ENCODE results near the gene MAML2. TPM values are rescaled to one million over a fixed set of nuclear protein-coding genes. Genes with fewer than 3 reads are reported as not detected.

Gene MAML2
- total and polyA plus RNA-seq, 2 of the 8 experiments (the other 6 are each of a cell fraction or from before 2014, with no cell fraction given): 3.8 to 6.6 TPM

- no peak for DNase-seq (ENCODE audit: low read depth in 1 of 2, low spot score in 2 of 2)
- Histone ChIP-seq H3K23me2 (ENCODE audit: low read depth, low read length) (0 out of 2 replicates have a peak, but pooled peaks cover 4% of the 10 kb centered on the region), H2BK5ac (ENCODE audit: low read depth, low read length) (no peak overlapping the region), H3K23ac (ENCODE audit: insufficient read length) (no peak overlapping the region), H3K4ac (replicated peaks; ENCODE audit: insufficient read length, low read depth, low read length) (no peak overlapping the region), H2BK120ac (replicated peaks; ENCODE audit: low read depth, low read length) (no peak overlapping the region), H3K9ac (replicated peaks in 1 of 4; ENCODE audit: extremely low read depth in 1 of 4, low read depth in 3 of 4, low read length in 3 of 4) (no peak overlapping the region), H3K27ac (ENCODE audit: low read depth, low read length) (no peak overlapping the region), H2AFZ (ENCODE audit: low read length) (no peak overlapping the region), H3K79me2 (ENCODE audit: control insufficient read depth in 1 of 2, insufficient read depth in 2 of 2, low read length in 2 of 2) (no peaks in the 10 kb centered on the region), H3K9me3 (ENCODE audit: insufficient read depth in 2 of 2, low read depth in 1 of 2, low read length in 1 of 2) (no peaks in the 10 kb centered on the region), H4K5ac (ENCODE audit: insufficient read length, low read depth, low read length) (no peak overlapping the region), H2BK12ac (ENCODE audit: low read depth, low read length) (no peak overlapping the region), H3K56ac (replicated peaks; ENCODE audit: insufficient read length, low read depth, low read length) (no peak overlapping the region), H3K14ac (ENCODE audit: insufficient read length) (no peak overlapping the region), H2BK20ac (ENCODE audit: low read length) (no peak overlapping the region), H3K18ac (ENCODE audit: extremely low read depth, low read length) (no peak overlapping the region), H2AK5ac (ENCODE audit: low read depth, low read length) (no peak overlapping the region), H3K36me3 (ENCODE audit: control insufficient read depth in 2 of 4, insufficient read depth in 4 of 4, low read length in 3 of 4) (no peaks in the 10 kb centered on the region), H4K91ac (replicated peaks; ENCODE audit: insufficient read length, low read length) (no peak overlapping the region), H4K8ac (ENCODE audit: extremely low read depth, insufficient read depth, low read length) (no peak overlapping the region), H4K20me1 (replicated peaks in 1 of 2; ENCODE audit: control insufficient read depth in 1 of 2, insufficient read depth in 2 of 2, low read length in 2 of 2) (no peaks in the 10 kb centered on the region), H3K27me3 (replicated peaks in 1 of 4; ENCODE audit: control insufficient read depth in 3 of 4, extremely low read depth in 1 of 4, insufficient read depth in 3 of 4, low read length in 3 of 4) (no peaks in the 10 kb centered on the region), H3K4me3 (ENCODE audit: extremely low read depth in 1 of 4, insufficient read depth in 2 of 4, low read depth in 3 of 4, low read length in 4 of 4) (no peak overlapping the region), H3K4me1 (replicated peaks in 1 of 4; ENCODE audit: control insufficient read depth in 3 of 4, insufficient read depth in 4 of 4, low read length in 3 of 4) (peaks cover 0 to 3% (median 1%) of the 10 kb centered on the region in 4 experiments; a peak in 2 of 7 replicates), H3K4me2 (ENCODE audit: insufficient read depth in 1 of 2, low read depth in 2 of 2, low read length in 2 of 2) (no peak overlapping the region), H3K79me1 (ENCODE audit: low read depth, low read length) (no peaks in the 10 kb centered on the region), H2BK15ac (ENCODE audit: low read length) (no peak overlapping the region)
- TF ChIP-seq EZH2 (IDR thresholded peaks at IDR 0.05; ENCODE audit: low read depth, low read length, severe bottlenecking): no peak
- no peak for TF ChIP-seq SP2 (IDR thresholded peaks at IDR 0.05; ENCODE audit: low read length)
- no peak for TF ChIP-seq KDM5A (IDR thresholded peaks at IDR 0.05; ENCODE audit: low read length)
- no peak for TF ChIP-seq POLR2AphosphoS5 (IDR thresholded peaks at IDR 0.05; ENCODE audit: low read depth, low read length)
- TF ChIP-seq TAF1 (IDR thresholded peaks at IDR 0.05; ENCODE audit: low read depth, low read length): no peak
- TF ChIP-seq EGR1 (IDR thresholded peaks at IDR 0.05; ENCODE audit: borderline replicate concordance, low read depth, low read length): no peak
- TF ChIP-seq NRF1 (IDR thresholded peaks at IDR 0.05; ENCODE audit: low read depth, low read length): no peak
- no peak for TF ChIP-seq GABPA (IDR thresholded peaks at IDR 0.05; ENCODE audit: borderline replicate concordance, insufficient read depth, low read length)
- no peak for TF ChIP-seq SIRT6 (IDR thresholded peaks at IDR 0.05; ENCODE audit: low read length)
- no peak for TF ChIP-seq SIX5 (IDR thresholded peaks at IDR 0.05; ENCODE audit: low read depth, low read length)
- POLR2A ChIA-PET (ENCODE audit: partially characterized antibody): interaction anchor here (0.9 kb wide), 1 partner anchor 17 kb away, joined by 3 read pairs; no protein-coding TSS in a partner anchor
- CTCF ChIA-PET (ENCODE audit: partially characterized antibody): interaction anchor here (1.0 to 1.3 kb wide), 3 partner anchors 8 to 229 kb away, joined by 3 read pairs; partner anchors contain the start of gene MAML2
- 85% methylated on average over 5 of the region's 5 CpGs; no CpG with 5 or more reads in 1 of the 2 experiments for WGBS, 2 experiments (ENCODE audit: extremely low coverage in 1 of 2, insufficient coverage in 1 of 2, insufficient read length in 1 of 2, insufficient replicate concordance in 2 of 2, low coverage in 1 of 2, low lambda C conversion rate in 2 of 2, missing lambda C conversion rate in 1 of 2)
- FAIRE-seq: no peak
Measured at GRCh38 chr11:96114178-96115064, 228.6 kb downstream of the MAML2 start.
